IMR-90 (cell line): ENCODE results near the gene WARS2. TPM values are rescaled to one million over a fixed set of nuclear protein-coding genes. Genes with fewer than 3 reads are reported as not detected.
A peak's percentile ranks its signal among the peaks of the same experiment; 100 is the strongest.

Source experiments
- ATAC-seq: fragments of 200-7000 bp; cut with Tn5 transposase; 2 replicates; pipeline ENCODE4 v1.9.1; 2020; ENCODE audit warnings: low read depth, mild to moderate bottlenecking, moderate library complexity
- BruUV-seq: library from RNA; stranded (reverse); fragments of 400-500 nt; replicated peaks from 2 replicates; lab custom pipeline; 2021; lab: Mats Ljungman, UMichigan
- CTCF ChIA-PET: fragments of 300-600 bp; formaldehyde crosslinking; extraction: SDS; loops from one replicate; lab custom pipeline; 2021; ENCODE audit warnings: antibody characterized with exemption; lab: Yijun Ruan, JAX
- POLR2A ChIA-PET: fragments of 300-600 bp; sonication (Branson Sonifier 250); formaldehyde crosslinking; loops from one replicate; lab custom pipeline; 2022; ENCODE audit warnings: antibody characterized with exemption; ENCODE audit not compliant: unreplicated experiment; lab: Charles Lee
- DNase-seq: peaks from one replicate; pipeline ENCODE4 v3.0.0; 2013
- H2AFZ ChIP-seq: replicated peaks from 2 replicates; pipeline ENCODE3; 2013; ENCODE audit warnings: low read length, mild to moderate bottlenecking; ENCODE audit not compliant: poor library complexity
- H2AK5ac ChIP-seq: 2 replicates; pipeline ENCODE4 v1.6.1; 2013; ENCODE audit warnings: low read depth, low read length, inconsistent platforms
- H2AK9ac ChIP-seq: replicated peaks from 2 replicates; pipeline ENCODE3; 2013; ENCODE audit warnings: mild to moderate bottlenecking, low read depth, low read length, moderate library complexity; ENCODE audit not compliant: poor library complexity
- H2BK120ac ChIP-seq: 2 replicates; pipeline ENCODE4 v1.6.1; 2013; ENCODE audit warnings: low read depth, low read length, inconsistent platforms
- H2BK15ac ChIP-seq: 3 replicates; pipeline ENCODE4 v1.6.1; 2013; ENCODE audit warnings: low read depth, low read length, inconsistent platforms
- H2BK20ac ChIP-seq: 2 replicates; pipeline ENCODE4 v1.6.1; 2013; ENCODE audit warnings: low read depth, mild to moderate bottlenecking, inconsistent platforms, low read length, moderate library complexity
- H2BK5ac ChIP-seq: 2 replicates; pipeline ENCODE4 v1.6.1; 2013; ENCODE audit warnings: mild to moderate bottlenecking, low read depth, low read length, inconsistent platforms; ENCODE audit not compliant: poor library complexity, severe bottlenecking
- H3K14ac ChIP-seq: replicated peaks from 2 replicates; pipeline ENCODE4 v1.6.1; 2013; ENCODE audit warnings: low read depth, low read length, inconsistent platforms
- H3K18ac ChIP-seq: 2 replicates; pipeline ENCODE4 v1.6.1; 2013; ENCODE audit warnings: low read depth, low read length, control low read depth
- H3K23ac ChIP-seq: 2 replicates; pipeline ENCODE4 v1.6.1; 2013; ENCODE audit warnings: low read depth, low read length, inconsistent platforms
- H3K27ac ChIP-seq: 2 replicates; pipeline ENCODE4 v1.5.1; 2013; ENCODE audit warnings: mild to moderate bottlenecking, control low read depth, low read length; ENCODE audit not compliant: insufficient read depth
- H3K27me3 ChIP-seq: 2 replicates; pipeline ENCODE4 v1.6.1; 2013; ENCODE audit warnings: low read length; ENCODE audit not compliant: control insufficient read depth, insufficient read depth
- H3K36me3 ChIP-seq: 2 replicates; pipeline ENCODE4 v1.6.1; 2013; ENCODE audit warnings: low read length, mixed read lengths; ENCODE audit not compliant: control insufficient read depth, insufficient read depth
- H3K4ac ChIP-seq: 2 replicates; pipeline ENCODE4 v1.6.1; 2013; ENCODE audit warnings: low read depth, low read length, inconsistent platforms
- H3K4me1 ChIP-seq: 2 replicates; pipeline ENCODE4 v1.6.1; 2013; ENCODE audit warnings: low read length, mixed read lengths; ENCODE audit not compliant: control insufficient read depth, insufficient read depth
- H3K4me2 ChIP-seq: 2 replicates; pipeline ENCODE4 v1.6.1; 2013; ENCODE audit warnings: low read depth, mild to moderate bottlenecking, control low read depth, low read length, moderate library complexity
- H3K4me3 ChIP-seq: 2 replicates; pipeline ENCODE4 v1.5.1; 2013; ENCODE audit warnings: low read depth, mild to moderate bottlenecking, control low read depth, low read length, moderate library complexity; ENCODE audit not compliant: insufficient read depth
- H3K56ac ChIP-seq: 2 replicates; pipeline ENCODE4 v1.6.1; 2013; ENCODE audit warnings: low read length, inconsistent platforms; ENCODE audit not compliant: insufficient read depth; ENCODE audit errors: extremely low read depth
- H3K79me1 ChIP-seq, 2 experiments: 2 replicates each; pipeline ENCODE4 v1.6.1; 2013; ENCODE audit warnings: low read length in 2 of 2, inconsistent platforms in 1 of 2, low read depth in 1 of 2
- H3K9ac ChIP-seq: 2 replicates; pipeline ENCODE4 v1.6.1; 2013; ENCODE audit warnings: low read depth, low read length, control low read depth
- H3K9me1 ChIP-seq: 2 replicates; pipeline ENCODE4 v1.6.1; 2013; ENCODE audit warnings: low read length, inconsistent platforms; ENCODE audit not compliant: insufficient read depth
- H3K9me3 ChIP-seq: 2 replicates; pipeline ENCODE4 v1.6.1; 2013; ENCODE audit warnings: low read length; ENCODE audit not compliant: control insufficient read depth, insufficient read depth
- H4K20me1 ChIP-seq: 2 replicates; pipeline ENCODE4 v1.6.1; 2013; ENCODE audit warnings: low read length, inconsistent platforms; ENCODE audit not compliant: insufficient read depth
- H4K5ac ChIP-seq: 2 replicates; pipeline ENCODE4 v1.6.1; 2013; ENCODE audit warnings: mild to moderate bottlenecking, low read depth, low read length, control low read depth
- H4K8ac ChIP-seq, 2 experiments: 2 replicates each; pipeline ENCODE4 v1.6.1; 2013; ENCODE audit warnings: low read depth in 2 of 2, low read length in 2 of 2, control low read depth in 1 of 2, inconsistent platforms in 1 of 2
- H4K91ac ChIP-seq: 2 replicates; pipeline ENCODE4 v1.6.1; 2013; ENCODE audit warnings: low read depth, low read length, inconsistent platforms; ENCODE audit not compliant: insufficient read depth
- CEBPB ChIP-seq: IDR thresholded peaks from 2 replicates; pipeline ENCODE4 v1.6.1; 2012; ENCODE audit warnings: low read depth, low read length, improper control_type of control experiment
- FOS ChIP-seq: fragments of 150-350 bp; IDR thresholded peaks from 2 replicates; pipeline ENCODE4 v1.6.1; 2016; ENCODE audit warnings: low read depth, low read length
- SMC3 ChIP-seq: fragments of 150-350 bp; IDR thresholded peaks from 2 replicates; pipeline ENCODE4 v1.6.1; 2016; ENCODE audit warnings: low read depth, mild to moderate bottlenecking, antibody characterized with exemption, low read length, moderate library complexity
- WGBS, 2 experiments: methylation state at CpG; one replicate each; pipeline versions ENCODE4 v1.1.5 to v1.1.7; 2013; ENCODE audit warnings: missing lambda C conversion rate in 2 of 2; ENCODE audit not compliant: insufficient read length in 1 of 2; ENCODE audit errors: extremely low coverage in 2 of 2; 5-methylcytosine and 5-hydroxymethylcytosine counted together
- dilution Hi-C: fragments of 300-500 bp; cut with HindIII; formaldehyde crosslinking; loops from one replicate; pipeline ENCODE4 v1.14.3; 2018; ENCODE audit warnings: low sequenced_read_pairs; ENCODE audit not compliant: unreplicated experiment
- in situ Hi-C: fragments of 300-500 bp; cut with MboI; formaldehyde crosslinking; loops from 3 replicates; pipeline ENCODE4 v1.14.3; 2019; ENCODE audit warnings: low sequenced_read_pairs, inconsistent platforms, mixed read lengths
- intact Hi-C: fragments of 100-400 bp; cut with micrococcal nuclease; formaldehyde crosslinking; loops from 2 replicates; pipeline ENCODE4 v1.10.0; 2022
- polyA plus RNA-seq, 3 experiments: library from polyadenylated mRNA; depleted of rRNA; stranded (reverse); fragments of >200 nt; gene quantifications; 2 replicates each; pipeline ENCODE4 v1.2.3, GENCODE V29; 2012; ENCODE audit warnings: low replicate concordance in 1 of 3
- total RNA-seq: library from RNA; depleted of rRNA; stranded (reverse); fragments of >200 nt; gene quantifications from 2 replicates; pipeline ENCODE4 v1.2.3, GENCODE V29; 2012

Gene WARS2
- total and polyA plus RNA-seq, 2 of the 4 experiments (the other 2 are of a cell fraction) = 5.7 to 20.3 TPM

DNA sequence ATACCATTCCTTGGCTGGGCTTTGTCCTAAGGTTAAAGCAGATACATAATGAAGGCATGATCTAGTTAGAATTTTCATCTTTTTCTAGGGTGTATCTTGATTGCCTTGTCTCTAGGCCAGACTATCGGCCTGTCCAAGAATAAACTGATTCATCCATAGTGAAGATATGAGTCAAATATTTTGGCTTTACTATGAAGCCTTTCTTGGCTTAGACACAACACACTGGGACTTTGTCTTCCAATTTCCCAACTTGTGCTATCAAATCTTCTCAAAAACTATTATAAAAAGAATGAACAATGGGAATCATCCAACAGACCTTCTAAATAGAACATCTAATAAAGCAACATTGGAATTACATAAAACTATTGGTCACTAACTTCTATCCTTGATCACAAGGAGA, 64.8 kb downstream of the WARS2 start:
- Histone ChIP-seq H2BK20ac (no peak overlapping the region), H3K4me3 (no peak overlapping the region), H3K27me3 (no peaks in the 10 kb centered on the region), H2AFZ (no peak overlapping the region), H3K14ac (no peak overlapping the region), H3K56ac (no peak overlapping the region), H3K9me1 (no peaks in the 10 kb centered on the region; the same call in 1 of the 2 replicates), H2AK5ac (no peak overlapping the region), H3K4me1 (no peaks in the 10 kb centered on the region), H4K91ac (no peak overlapping the region), H3K4ac (no peak overlapping the region), H3K79me1 (0 out of 4 replicates have a peak, but pooled peaks cover 0 to 2% of the 10 kb centered on the region in 2 experiments), H2BK15ac (no peak overlapping the region), H3K9me3 (no peaks in the 10 kb centered on the region), H2AK9ac (no peak overlapping the region), H2BK5ac (no peak overlapping the region), H3K9ac (no peak overlapping the region), H2BK120ac (no peak overlapping the region), H4K5ac (no peak overlapping the region), H3K18ac (no peak overlapping the region), H4K8ac (no peak overlapping the region), H3K4me2 (no peak overlapping the region), H3K36me3 (no peaks in the 10 kb centered on the region), H3K27ac (no peak overlapping the region), H3K23ac (no peak overlapping the region), H4K20me1 (no peaks in the 10 kb centered on the region)
- DNase-seq (peak; percentile 75), ATAC-seq (peak; percentile 79)
- TF ChIP-seq CEBPB (peak; percentile 19; the same call in 1 of the 2 replicates), SMC3 (no peak), FOS (peak; percentile 19; the same call in 1 of the 2 replicates)
- dilution Hi-C loops = no loop called here
- WGBS, 2 experiments = no CpG with 5 or more reads among the region's 1 CpG
- in situ Hi-C loops = no loop called here
- ChIA-PET POLR2A (no interaction called here), CTCF (no interaction called here)
- intact Hi-C loops = no loop called here
- BruUV-seq = no TSS peak
